Superior temporal gyrus (tissue), 1 donor: ENCODE data around the gene ITIH3.

ENCODE experiments used
- DNase-seq: peaks from one replicate; pipeline ENCODE4 v3.0.0-alpha.2; 2016; ENCODE audit errors: extremely low spot score

The ITIH3 gene

DNA sequence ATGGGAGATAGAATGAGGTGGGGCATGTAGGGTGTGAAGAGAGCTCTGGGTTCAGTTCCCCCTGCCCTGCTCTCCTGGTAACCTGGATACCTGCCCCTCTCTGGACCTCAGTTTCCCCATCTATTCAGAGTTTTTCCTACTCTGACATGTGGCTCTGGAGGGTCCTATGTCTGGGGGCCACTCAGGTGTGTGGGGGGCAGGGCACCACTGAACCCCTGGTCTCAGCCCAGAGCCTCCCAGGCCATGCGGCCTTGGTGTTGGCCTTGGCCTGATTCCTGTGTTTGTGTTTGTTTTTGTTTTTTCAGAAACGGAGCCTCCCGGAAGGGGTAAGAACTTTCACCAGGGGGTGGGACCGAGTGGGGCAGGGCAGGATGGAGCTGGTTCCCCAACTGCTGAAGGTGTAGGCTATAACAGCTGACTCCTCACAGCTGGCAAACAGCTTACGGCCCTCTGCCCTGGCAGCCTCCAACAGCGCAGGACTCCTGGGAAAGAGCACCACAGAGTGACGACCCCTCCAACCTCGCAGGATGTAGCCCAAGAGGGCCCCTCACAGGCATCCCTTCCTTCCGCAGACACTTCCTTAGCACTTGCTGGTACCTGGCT, 803 bp downstream of the ITIH3 start:
- no peak for DNase-seq

DNA sequence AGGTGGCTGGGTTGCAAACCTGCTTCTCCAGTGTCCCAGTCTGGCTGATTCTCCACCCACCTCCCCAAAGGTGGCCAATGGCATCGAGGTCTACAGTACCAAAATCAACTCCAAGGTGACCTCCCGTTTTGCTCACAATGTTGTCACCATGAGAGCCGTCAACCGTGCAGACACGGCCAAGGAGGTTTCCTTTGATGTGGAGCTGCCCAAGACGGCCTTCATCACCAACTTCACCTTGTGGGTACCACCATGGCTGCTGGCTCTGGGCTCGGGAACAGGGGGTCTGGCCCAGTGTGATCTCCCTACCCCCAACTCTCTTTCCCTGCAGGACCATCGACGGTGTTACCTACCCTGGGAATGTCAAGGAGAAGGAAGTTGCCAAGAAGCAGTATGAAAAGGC, 1.8 kb downstream of the ITIH3 start:
- DNase-seq = no peak

DNA sequence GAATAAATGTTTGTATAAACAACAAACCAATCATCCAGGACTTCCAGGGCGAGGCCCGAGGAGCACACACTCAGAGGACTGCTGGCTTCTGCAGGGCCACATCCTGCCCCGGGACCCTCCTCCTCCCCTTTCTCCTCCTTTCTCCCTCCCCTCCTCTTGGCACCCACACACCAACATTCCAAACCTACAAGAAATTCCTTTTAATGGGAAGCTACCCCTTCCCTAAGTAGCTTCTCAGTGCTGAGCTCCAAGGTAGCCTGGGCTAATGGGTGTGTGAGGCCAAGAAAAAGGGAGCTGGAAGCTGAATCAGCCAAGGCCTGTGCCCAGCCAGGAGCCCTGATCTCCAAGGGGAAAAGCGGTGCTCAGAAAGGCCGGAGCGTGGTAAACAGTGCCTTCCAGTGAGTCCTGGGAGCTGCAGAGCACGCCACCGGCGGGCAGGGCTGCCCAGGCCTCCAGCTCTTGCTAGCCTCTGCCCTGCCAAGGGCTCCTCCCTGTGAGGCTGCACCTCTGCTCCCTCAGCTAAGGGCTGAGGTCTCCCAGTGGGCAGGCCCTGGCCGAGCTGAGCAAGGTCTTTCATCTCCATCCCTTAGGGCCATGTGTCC, 3.9 kb downstream of the ITIH3 start:
- DNase-seq = no peak

DNA sequence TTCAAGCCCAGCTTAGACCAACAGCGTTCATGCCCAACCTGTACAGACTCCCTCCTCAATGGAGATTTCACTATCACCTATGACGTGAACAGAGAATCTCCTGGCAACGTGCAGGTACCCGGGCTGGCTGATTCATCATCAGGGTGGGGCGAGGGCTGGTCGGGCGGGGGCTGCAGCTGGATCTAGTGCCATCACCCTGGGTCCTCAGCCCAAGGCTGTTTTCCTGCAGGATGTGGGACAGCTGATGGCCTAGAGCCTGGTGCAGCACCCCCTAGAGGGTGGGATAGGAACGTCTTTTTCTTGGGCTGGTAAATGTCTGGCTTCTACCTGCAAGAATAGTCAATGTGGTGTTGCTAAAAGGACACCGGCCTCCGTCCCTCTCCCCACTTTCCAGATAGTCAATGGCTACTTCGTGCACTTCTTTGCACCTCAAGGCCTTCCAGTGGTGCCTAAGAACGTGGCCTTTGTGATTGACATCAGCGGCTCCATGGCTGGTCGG, 4.4 kb downstream of the ITIH3 start:
- no peak for DNase-seq

DNA sequence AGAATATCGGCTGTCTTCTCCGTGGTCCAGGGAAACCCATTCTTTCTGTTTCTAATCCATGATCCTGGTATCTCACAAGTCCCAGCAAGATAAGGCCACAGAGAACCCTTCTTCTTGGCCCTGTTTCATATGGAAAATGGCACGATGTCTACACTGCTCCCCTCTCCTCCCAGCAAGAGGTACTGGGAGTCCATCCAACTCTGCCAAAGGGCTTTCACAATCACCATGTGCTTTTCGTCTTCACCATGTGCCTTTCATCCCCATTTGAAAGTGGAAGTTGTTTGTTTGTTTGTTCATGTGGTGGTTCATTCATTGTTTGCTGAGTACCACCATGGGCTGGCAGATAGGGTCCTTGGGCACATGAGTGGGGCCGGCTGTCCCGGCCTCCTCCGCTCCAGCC, 5.5 kb downstream of the ITIH3 start:
- no peak for DNase-seq

DNA sequence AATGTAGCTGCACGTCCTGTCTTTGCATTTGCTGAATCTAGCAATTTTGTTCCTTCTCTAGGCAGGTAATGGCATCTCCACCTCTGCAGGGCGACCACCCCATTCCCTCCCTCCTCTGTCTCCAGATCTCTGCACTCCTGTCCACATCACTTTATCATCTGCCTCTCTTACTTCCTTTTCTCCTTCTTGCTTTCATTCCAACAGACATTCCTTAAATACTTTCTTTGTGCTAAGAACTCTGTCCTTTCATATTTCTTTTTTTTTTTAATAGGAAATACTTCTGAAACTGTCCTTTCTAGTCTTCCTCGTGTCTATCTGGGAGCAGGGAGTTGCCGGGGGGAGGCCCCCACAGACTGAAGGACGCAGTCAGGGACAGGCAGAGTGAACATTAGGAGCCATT, 7.2 kb downstream of the ITIH3 start:
- no peak for DNase-seq

DNA sequence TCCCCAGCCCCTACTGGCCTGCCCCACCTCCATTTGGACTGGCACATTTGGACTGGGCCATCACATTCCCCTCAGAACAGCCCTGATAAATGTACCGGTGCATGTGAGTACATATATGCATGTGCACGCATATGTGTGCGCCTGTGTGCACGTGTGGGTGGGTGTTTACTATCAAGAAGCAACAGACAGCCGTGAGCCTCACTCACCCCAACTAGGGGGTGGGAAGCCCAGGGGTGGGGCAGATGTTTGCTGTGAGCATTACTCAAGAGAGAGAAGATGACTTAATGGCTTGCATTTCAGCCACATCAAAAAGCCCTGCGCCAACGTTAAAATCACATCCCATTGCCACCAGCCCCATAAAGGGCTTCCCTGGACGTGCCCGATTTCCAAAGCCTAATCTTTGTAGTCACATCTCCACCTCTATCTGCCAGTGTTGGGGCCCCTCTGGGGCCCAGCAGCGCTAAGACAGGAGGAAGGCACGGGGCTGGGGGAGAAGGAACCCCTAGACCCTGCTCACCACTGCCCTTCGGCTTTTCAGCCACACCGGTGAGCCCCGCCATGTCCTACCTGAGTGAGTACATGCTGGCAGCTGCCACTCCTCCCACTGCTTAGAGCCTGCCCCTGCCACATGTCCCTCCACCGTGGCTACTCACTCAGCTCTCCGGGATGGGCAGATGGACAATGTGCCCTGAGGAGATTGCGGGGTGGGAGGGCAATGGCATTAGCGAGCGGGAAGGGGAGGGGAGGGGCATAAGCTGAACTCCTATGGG, 10.9 kb downstream of the ITIH3 start:
- no peak for DNase-seq

DNA sequence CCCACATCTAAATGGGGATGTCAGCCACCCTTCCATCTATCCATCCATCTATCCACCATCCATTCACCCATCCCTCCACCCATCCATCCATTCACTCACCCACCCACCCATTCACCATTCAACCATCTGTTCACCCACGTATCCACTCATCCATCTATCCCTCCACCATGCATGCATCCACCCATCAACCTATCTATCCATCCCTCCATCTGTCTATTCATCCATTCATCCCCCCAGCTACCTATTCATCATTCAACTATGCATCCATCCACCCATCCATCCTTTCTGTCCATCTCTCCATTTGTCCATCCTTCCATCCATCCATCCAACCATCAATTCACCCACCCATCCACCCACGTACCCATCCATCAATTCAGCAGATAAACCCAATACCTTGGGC, 14.6 kb downstream of the ITIH3 start:
- no peak for DNase-seq

DNA sequence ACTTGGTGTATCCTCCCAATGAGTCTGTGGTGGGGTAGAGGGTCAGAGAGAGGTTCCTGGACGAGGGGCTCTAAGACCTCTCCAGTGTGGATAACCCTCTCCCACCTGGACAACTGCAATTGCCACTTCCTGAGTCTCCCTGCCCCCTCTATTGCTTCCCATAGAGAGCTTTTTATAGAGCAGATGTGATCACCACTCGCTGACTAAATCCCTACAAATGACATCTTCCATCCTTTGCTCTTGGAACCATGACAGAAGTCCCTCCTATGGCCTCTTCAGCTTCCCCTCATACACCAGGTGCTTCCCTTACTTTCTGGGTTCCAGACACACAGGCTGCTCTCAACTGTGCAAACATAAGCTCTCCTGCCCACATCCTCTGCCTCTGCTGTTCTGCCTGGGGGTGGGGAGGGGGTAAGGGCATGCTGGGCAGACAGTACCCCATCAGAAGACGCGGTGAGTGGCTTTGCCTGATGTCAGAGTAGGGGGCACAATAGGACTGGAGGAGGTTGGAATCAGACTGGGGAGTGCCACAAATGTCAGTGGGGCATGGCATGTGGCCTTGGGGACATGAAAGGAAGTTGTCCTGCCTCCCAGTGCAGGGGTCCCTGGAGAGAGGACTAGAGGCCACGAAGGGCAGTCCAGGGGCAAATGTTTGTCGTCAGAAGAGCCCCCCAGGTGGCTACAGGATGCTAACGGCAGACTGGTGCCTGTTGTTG, 15.2 kb downstream of the ITIH3 start:
- no peak for DNase-seq

DNA sequence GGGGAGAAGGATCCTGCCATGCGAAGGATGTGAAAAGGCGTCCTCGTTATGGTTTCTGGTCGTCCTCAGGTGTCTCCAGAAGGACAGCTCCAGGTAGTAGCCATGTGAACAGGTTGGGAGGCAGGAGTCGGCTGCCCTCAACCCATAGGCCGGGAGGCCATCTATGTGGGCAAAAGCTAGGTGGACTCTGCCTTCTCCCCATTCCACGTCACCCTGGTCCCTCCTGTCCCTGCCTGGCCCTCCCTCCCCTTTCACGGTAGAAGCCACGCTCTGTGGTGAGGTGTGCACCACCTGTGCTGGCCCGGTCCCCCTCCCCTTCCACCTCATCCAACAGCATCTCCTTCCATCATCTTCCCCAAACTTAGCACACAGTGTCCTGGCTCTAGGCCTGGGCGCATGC, 16.3 kb downstream of the ITIH3 start:
- no peak for DNase-seq

DNA sequence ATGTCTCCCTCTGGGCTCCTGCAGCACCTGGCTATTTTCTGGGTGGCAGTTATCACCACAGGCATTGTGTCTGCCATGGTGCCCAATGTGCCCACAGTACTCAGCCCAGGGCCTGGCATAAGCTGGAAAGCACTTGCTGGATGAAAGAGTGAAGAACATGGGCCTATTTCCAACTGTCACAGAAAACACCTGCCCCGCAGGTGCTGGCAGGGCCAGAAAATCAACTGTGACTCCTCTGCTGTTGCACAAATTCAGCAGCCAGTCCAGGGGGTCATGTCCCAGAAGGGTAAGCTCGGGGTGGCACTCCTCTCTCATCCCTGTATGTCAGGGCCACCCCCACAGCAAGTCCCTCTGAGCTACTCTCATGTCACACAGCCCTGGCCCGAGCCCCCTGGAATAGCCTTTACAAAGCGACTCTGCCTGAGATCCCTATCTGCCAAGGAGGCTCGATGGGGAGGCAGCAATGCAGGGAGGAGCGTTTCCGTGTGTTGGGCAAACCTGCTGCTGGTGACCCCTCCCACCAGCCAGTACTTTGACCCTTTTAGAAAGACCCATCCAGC, 16.9 kb downstream of the ITIH3 start:
- DNase-seq = no peak

DNA sequence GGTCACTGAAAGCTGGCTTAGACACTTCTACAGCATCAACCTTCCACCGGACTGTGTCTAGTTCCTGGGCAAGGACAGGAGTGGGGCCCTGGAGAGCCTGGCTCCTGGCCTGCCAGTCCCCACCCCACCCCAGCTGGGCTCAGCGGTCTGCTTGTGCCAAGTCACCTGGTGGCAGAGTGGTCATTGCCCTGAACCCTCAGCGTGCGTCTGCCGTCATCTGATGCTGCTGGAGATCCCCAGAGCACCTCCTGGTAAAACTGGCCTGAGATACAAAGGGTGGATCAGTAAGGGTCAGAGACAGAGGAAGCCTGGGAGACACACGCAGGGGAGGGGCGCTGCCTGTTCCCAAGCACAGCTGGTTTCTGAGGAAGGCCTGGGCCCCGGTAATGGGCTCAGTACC, 19.2 kb downstream of the ITIH3 start:
- no peak for DNase-seq

DNA sequence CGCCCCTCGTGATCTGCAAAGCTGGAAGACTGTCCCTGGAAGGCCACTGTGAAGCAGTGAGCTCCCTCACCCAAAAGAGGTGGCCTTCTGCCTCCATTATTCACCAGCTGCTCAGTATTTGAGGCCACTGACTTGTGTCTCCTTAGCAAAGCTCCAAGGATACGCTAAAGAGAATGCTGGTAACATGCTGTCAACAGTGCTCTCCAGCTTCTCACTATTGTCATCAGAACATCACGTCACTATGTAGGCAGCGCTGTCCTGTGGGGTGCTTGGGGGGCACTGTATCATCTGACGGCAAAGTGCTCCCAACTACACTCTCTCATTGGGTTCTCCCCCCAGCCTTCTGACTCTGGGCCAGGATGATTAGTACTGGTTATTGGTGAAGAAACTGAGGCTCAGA, 21.6 kb downstream of the ITIH3 start:
- DNase-seq = no peak

DNA sequence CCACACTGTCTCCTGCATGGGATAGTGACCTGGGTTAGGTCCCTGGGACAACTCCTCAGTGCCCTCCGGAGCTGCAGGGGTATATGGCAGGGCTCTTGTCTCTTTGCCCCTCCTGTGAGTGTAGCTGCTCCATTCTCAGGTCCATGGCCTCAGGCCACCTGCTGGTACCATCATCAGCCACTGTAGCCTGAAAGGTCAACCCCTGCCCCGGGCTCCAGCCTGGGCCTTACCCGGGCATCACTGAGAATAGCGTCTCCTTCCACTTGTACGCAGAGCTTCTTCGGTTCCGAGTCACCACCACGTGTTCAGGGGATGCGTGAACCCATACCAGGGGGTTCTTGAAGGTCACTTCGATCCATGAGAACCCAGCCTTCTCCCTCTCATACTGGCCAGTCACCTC, 22.1 kb downstream of the ITIH3 start:
- DNase-seq = no peak

DNA sequence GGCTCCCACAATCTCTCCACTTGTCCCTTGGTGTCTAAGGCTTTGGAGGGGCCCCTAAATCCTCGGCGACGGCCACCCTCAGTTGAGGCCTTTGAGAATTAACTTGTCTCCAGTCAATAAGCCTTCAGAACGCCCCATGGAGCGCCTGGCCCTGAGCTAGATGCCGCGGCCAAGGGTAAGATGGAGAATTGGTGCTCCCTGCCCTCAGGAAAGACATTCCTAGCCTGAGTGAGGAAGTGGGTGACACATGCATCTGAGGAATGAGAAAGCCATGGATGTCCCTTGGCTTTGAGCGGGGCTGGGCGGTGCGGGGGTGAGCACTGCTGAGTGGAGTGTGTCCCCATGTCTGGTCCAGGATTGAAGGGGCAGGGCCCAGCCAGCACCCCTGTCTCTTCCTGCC, 22.6 kb downstream of the ITIH3 start:
- DNase-seq = no peak

DNA sequence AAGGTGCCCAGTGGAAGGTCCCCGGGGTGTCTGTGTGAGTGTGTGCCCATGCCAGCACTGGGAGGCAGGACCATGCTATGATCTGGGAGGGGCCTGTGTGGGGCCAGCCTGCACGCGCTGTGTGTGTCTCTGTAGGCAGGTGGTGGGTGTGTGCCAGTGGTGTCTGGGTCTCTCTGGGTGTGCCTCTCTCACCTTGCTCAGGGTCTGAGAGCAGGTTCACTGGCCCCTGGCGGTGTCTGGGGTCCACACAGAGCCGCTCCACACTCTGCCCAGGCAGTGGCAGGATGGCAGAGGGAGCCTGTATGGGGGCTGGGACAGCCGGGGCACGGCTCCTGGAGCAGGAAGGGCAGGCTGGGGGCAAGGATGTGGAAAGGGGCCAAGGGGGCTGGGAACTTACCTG, 23.3 kb downstream of the ITIH3 start:
- DNase-seq = no peak

DNA sequence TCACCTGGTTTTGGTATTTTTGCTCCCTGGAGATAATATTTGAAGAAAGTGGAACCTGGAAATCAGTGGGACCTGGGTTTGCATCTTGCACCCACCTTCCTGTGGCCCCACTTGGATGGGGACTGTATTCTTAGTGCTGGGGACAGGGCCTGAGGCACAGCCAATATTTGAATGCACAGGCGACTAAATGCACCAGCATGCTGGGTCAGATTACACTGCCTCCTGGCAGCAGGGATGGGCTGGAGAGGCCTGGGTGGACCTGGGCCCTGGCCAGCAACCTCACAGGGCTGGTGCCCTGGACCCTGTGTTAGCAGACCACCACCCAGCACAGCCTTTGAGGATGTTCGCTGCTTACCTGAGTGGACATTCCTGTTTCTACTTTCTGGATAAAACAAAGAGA, 25.3 kb downstream of the ITIH3 start:
- DNase-seq = no peak

DNA sequence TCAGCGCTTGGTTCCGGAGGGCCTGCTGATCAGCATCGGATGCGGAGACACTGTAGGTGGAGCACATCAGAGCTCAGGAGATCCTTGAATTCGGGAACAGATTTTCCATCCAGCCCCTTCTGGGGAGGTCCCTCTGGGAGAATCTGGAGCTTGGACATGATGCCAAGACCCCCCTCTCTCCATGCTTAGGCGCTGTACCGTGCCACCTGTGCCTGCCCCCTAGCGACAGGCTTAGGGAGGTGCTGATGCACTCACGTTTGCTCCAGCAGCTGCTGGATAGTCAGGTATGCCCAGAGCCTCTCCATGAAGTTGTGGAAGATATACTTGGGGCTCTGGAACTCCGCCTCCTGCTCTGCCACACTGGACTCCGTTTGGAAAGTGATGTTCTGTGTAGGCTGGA, 26.1 kb downstream of the ITIH3 start:
- DNase-seq = no peak

DNA sequence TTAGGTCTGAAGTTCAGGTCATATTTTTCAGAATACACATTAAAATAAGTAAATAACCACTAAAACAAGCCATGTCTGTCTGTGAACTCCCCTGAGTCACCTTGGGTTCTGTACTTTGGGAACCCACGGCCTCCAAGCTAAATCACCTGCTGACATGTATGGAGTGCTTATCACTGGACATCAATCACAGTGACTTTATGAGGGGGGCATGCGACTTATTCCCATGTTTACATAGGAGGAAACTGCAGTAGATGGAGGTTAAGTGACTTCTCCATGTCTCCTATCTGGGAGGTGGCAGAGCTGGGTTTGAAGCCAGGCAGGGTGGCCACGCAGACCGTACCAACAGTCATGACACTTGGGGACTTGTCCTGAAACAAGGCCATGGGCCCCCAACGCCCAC, 27.8 kb downstream of the ITIH3 start:
- no peak for DNase-seq

DNA sequence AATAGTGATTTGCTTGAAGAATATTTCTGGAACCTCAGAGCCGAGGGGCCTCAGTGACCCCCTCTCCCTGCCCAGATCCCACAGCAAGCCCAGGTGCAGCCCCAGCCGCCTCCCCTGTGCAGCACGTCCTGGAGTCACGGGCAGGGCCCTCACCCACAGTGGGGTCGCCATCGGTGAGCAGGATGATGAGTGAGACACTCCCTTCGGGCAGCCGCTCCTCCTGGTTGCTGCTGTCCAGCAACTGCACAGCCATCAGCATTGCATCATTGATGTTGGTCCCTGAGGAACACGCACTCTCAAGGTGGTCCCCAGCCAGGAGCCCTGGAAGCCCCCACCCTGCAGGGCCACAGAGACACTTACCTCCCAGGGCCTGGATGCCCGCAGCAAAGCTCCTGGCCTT, 29.4 kb downstream of the ITIH3 start:
- no peak for DNase-seq

DNA sequence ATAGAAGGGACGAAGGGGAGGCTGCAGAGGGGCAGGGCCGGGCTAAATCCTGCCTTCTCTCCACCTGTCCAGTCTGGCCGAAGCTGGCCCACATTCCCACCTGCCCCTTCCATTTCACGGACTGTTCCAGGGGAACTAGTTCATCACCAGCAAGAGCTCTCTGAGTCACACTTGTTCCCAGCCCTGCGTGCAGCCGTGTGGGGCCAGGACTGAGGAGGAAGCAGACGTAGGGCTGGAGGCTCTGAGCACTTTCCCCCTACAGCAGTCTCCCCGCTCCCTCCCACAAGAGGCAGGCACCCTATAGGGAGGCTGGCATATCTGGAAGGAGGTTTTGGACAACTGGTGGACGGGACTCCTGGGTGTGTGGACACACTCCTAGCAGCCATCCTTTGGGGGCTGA, 32.8 kb downstream of the ITIH3 start:
- DNase-seq = no peak

DNA sequence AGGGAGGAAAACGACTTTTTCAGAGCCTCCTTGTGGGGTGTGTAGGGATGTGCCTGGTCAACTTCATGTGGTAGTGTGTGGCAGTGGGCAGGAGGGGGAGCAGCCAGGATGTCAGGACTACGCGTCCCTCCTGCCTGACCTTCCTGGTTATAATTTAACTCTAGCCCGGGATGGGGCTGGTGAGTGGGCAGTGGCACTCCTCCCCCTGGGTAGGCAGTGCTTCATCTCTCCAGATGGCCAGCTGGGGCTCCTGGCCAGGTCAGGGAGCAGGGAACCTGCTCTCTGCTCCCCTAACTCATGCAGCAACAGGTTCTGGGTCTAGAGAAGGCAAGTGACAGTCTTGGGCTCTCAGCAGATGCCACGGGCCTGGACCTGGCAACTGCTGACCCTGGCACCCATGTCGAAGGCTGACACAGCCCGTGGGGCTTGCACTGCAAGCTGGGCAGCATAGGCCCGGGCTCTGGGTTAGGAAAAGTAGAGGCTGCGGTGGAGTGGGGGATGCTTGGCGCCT, 33.3 kb downstream of the ITIH3 start:
- DNase-seq = no peak
